Loucy (cell line): Measurements from ENCODE around the gene GNE.

Experiments used
- CTCF ChIP-seq: fragments of 200-600 bp; sonication (generic); conservative IDR thresholded peaks from 2 replicates; pipeline ENCODE4 v1.5.1; 2014; ENCODE audit warnings: mild to moderate bottlenecking, antibody characterized with exemption, low read length
- EZH2phosphoT487 ChIP-seq: fragments of 200-600 bp; IDR thresholded peaks from 2 replicates; pipeline ENCODE4 v1.6.1; 2018; ENCODE audit warnings: antibody characterized with exemption, mild to moderate bottlenecking, moderate library complexity, borderline replicate concordance

- TF ChIP-seq CTCF: no peak
- no peak for TF ChIP-seq EZH2phosphoT487
Measured at GRCh38 chr9:36211510-36211909, 46.7 kb downstream of the GNE start.
